SK-N-SH (cell line): ENCODE measurements around the gene PAPPA2. TPM values are rescaled to one million over a fixed set of nuclear protein-coding genes. Genes with fewer than 3 reads are reported as not detected.

Experiments used
- CTCF ChIA-PET: fragments of 300-600, 350-600 bp; formaldehyde crosslinking; extraction: SDS; loops from one replicate; lab custom pipeline; 2021; lab: Yijun Ruan, JAX
- POLR2A ChIA-PET: fragments of 350-600 bp; sonication (Branson Sonifier 250); formaldehyde crosslinking; extraction: SDS; loops from one replicate; lab custom pipeline; 2020; ENCODE audit warnings: antibody characterized with exemption, inconsistent platforms; lab: Yijun Ruan, JAX
- DNase-seq: peaks from one replicate; pipeline ENCODE4 v3.0.0; 2012
- H2AFZ ChIP-seq: fragments of 200-600 bp; sonication (generic); 2 replicates; pipeline ENCODE4 v1.8.1; 2016; ENCODE audit warnings: antibody characterized with exemption, mild to moderate bottlenecking, low read depth
- H3F3A ChIP-seq: fragments of 200-600 bp; sonication (generic); replicated peaks from 2 replicates; pipeline ENCODE3; 2016; ENCODE audit warnings: antibody characterized with exemption, mild to moderate bottlenecking; ENCODE audit not compliant: insufficient read depth
- H3K27ac ChIP-seq, 2 experiments: fragments of 200-500 bp in 1 of 2; fragments of 200-600 bp in 1 of 2; sonication (Bioruptor generic) in 1 of 2; sonication (generic), shearing (Covaris generic) in 1 of 2; 2 replicates each; pipeline versions ENCODE4 v1.5.1 to v1.6.1; 2014 to 2016; ENCODE audit warnings: low read depth in 2 of 2, inconsistent platforms in 1 of 2, low read length in 1 of 2, mild to moderate bottlenecking in 1 of 2, mixed read lengths in 1 of 2
- H3K27me3 ChIP-seq: fragments of 200-600 bp; sonication (generic), shearing (Covaris generic); 2 replicates; pipeline ENCODE4 v1.6.1; 2016; ENCODE audit warnings: mixed run types; ENCODE audit not compliant: insufficient read depth
- H3K36me3 ChIP-seq, 2 experiments: fragments of 200-500 bp in 1 of 2; fragments of 200-600 bp in 1 of 2; sonication (Bioruptor generic) in 1 of 2; sonication (generic) in 1 of 2; replicated peaks in 1 of 2; 2 replicates each; pipeline versions ENCODE3 to v1.5.1; 2014 to 2016; ENCODE audit warnings: low read length in 1 of 2, mild to moderate bottlenecking in 1 of 2; ENCODE audit not compliant: insufficient read depth in 2 of 2, control insufficient read depth in 1 of 2
- H3K4me1 ChIP-seq, 2 experiments: fragments of 200-500 bp in 1 of 2; fragments of 200-600 bp in 1 of 2; sonication (Bioruptor generic) in 1 of 2; sonication (generic), shearing (Covaris generic) in 1 of 2; 2 replicates each; pipeline versions ENCODE4 v1.5.1 to v1.6.1; 2014 to 2016; ENCODE audit warnings: low read depth in 1 of 2, low read length in 1 of 2, mixed run types in 1 of 2; ENCODE audit not compliant: insufficient read depth in 2 of 2, control insufficient read depth in 1 of 2
- H3K4me2 ChIP-seq: fragments of 200-600 bp; sonication (generic), shearing (Covaris generic); 2 replicates; pipeline ENCODE4 v1.6.1; 2017; ENCODE audit warnings: mixed run types
- H3K4me3 ChIP-seq, 2 experiments: fragments of 200-500 bp in 1 of 2; fragments of 200-600 bp in 1 of 2; sonication (Bioruptor generic) in 1 of 2; sonication (generic), shearing (Covaris generic) in 1 of 2; 2 replicates each; pipeline versions ENCODE4 v1.5.1 to v1.8.1; 2014 to 2016; ENCODE audit warnings: low read depth in 2 of 2, inconsistent platforms in 1 of 2, low read length in 1 of 2, mild to moderate bottlenecking in 1 of 2, mixed read lengths in 1 of 2, moderate library complexity in 1 of 2
- H3K79me2 ChIP-seq: fragments of 200-600 bp; sonication (generic); 2 replicates; pipeline ENCODE4 v1.8.1; 2017; ENCODE audit warnings: mild to moderate bottlenecking; ENCODE audit not compliant: insufficient read depth
- H3K9ac ChIP-seq: fragments of 200-600 bp; sonication (generic); 2 replicates; pipeline ENCODE4 v1.6.1; 2017; ENCODE audit warnings: mixed run types
- H3K9me2 ChIP-seq: fragments of 200-600 bp; sonication (generic); 2 replicates; pipeline ENCODE4 v1.6.1; 2017; ENCODE audit warnings: mixed run types
- H3K9me3 ChIP-seq: fragments of 200-600 bp; sonication (generic); 2 replicates; pipeline ENCODE4 v1.6.1; 2017; ENCODE audit warnings: mixed run types, mild to moderate bottlenecking, moderate library complexity
- H4K20me1 ChIP-seq: fragments of 200-600 bp; sonication (generic); 2 replicates; pipeline ENCODE4 v1.6.1; 2017; ENCODE audit warnings: mild to moderate bottlenecking, mixed run types; ENCODE audit not compliant: insufficient read depth
- EZH2phosphoT487 ChIP-seq: fragments of 200-600 bp; sonication (generic); IDR thresholded peaks from 2 replicates; pipeline ENCODE4 v1.6.1; 2017; ENCODE audit warnings: low read depth, mixed run types, mild to moderate bottlenecking, antibody characterized with exemption, moderate library complexity, borderline replicate concordance
- FOXM1 ChIP-seq: IDR thresholded peaks from 2 replicates; pipeline ENCODE4 v1.4.0; 2012; ENCODE audit warnings: low read depth, mild to moderate bottlenecking
- GABPA ChIP-seq: IDR thresholded peaks from 2 replicates; pipeline ENCODE4 v1.4.0; 2012; ENCODE audit warnings: low read depth, mild to moderate bottlenecking
- MXI1 ChIP-seq: IDR thresholded peaks from 2 replicates; pipeline ENCODE4 v1.6.1; 2012; ENCODE audit warnings: mild to moderate bottlenecking, low read depth, low read length, improper control_type of control experiment
- NFIC ChIP-seq: IDR thresholded peaks from 2 replicates; pipeline ENCODE4 v1.4.0; 2012; ENCODE audit warnings: borderline replicate concordance
- RFX5 ChIP-seq: IDR thresholded peaks from 2 replicates; pipeline ENCODE4 v1.6.1; 2012; ENCODE audit warnings: mild to moderate bottlenecking, improper control_type of control experiment, low read length
- RXRA ChIP-seq: IDR thresholded peaks from 2 replicates; pipeline ENCODE4 v1.4.0; 2012; ENCODE audit warnings: low read depth, mild to moderate bottlenecking, borderline replicate concordance
- SIN3A ChIP-seq: IDR thresholded peaks from 2 replicates; pipeline ENCODE4 v1.6.1; 2012; ENCODE audit warnings: low read depth, mild to moderate bottlenecking, low read length, moderate library complexity, borderline replicate concordance
- SMC3 ChIP-seq: IDR thresholded peaks from 2 replicates; pipeline ENCODE4 v1.6.1; 2012; ENCODE audit warnings: low read depth, low read length, improper control_type of control experiment
- TAF1 ChIP-seq: IDR thresholded peaks from 2 replicates; pipeline ENCODE4 v1.6.1; 2012; ENCODE audit warnings: low read depth, mild to moderate bottlenecking, low read length, moderate library complexity, borderline replicate concordance
- TEAD4 ChIP-seq: IDR thresholded peaks from 2 replicates; pipeline ENCODE4 v1.4.0; 2012; ENCODE audit warnings: mild to moderate bottlenecking, borderline replicate concordance; ENCODE audit not compliant: insufficient read depth
- WGBS: methylation state at CpG from one replicate; pipeline ENCODE4 v1.1.6; 2017; ENCODE audit warnings: low lambda C conversion rate; 5-methylcytosine and 5-hydroxymethylcytosine counted together
- polyA plus RNA-seq, 3 experiments: library from polyadenylated mRNA; depleted of rRNA; stranded (reverse); fragments of >200 nt; gene quantifications; 2 replicates each; pipeline ENCODE4 v1.2.3, GENCODE V29; 2012
- TF ChIP-seq, protein P1 (sequence below): IDR thresholded peaks from 2 replicates; pipeline ENCODE4; 2012
- TF ChIP-seq, protein P2 (sequence below): fragments of 200-600 bp; sonication (generic); IDR thresholded peaks from 2 replicates; pipeline ENCODE4 v1.6.1; 2017; ENCODE audit warnings: antibody characterized with exemption, mild to moderate bottlenecking, moderate library complexity
- TF ChIP-seq, protein P3 (sequence below): fragments of 150-350 bp; IDR thresholded peaks from 2 replicates; pipeline ENCODE4 v1.6.1; 2017; ENCODE audit warnings: antibody characterized with exemption, low read length, low read depth, borderline replicate concordance
- TF ChIP-seq, protein P4 (sequence below): IDR thresholded peaks from 2 replicates; pipeline ENCODE4 v1.4.0; 2012; ENCODE audit warnings: low read depth, borderline replicate concordance
- TF ChIP-seq, protein P5 (sequence below): IDR thresholded peaks from 2 replicates; pipeline ENCODE4 v1.4.0; 2012; ENCODE audit warnings: low read depth

The PAPPA2 gene
- polyA plus RNA-seq, 1 of the 3 experiments (the other 2 are of a cell fraction) = 0.02 TPM

DNA sequence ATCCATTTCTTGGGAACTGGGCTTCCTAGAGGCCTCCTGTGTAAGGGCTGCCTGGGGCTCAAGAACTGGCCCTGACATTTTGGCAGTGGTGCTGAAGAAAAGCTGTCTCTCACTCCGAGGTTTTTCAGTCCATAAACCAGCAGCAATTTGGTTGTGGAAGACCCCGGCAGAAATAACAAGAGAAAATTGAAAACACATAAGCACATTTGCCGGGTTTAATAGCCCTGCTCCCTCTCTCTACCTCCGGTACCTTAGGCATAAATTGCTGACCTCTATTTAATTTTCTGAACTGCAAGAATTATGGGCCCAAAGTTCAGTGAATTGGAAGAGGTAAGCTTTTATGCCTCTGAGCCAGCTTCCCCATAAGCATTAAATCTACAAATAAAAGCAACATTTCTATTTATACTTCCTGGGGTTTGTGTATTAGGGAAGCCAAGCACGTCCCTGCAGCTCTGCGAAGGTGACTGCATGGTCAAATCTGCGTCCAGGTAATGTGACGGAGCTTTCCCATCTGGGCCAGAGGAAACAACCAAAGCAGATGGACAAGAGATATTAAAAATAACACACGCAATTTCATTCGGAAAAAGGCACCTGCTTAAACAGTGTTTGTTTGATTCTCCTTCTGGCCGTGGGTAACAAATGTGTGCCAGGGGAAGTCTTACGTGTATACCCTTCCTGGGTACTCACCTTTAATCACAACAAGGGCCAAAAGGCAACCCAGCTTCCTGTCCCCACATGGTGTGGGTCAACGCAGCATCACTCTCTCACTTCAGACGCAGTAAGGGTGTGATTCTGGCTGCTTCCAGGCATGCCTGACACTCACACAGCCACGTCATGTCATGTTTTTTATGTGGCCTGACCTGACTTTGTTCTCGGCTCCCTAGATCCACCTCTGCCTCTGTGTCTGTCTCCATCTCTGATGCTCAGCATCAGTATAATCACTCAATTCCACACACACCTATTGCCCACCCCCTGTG, 69.2 kb downstream of the PAPPA2 start:
- no peak for DNase-seq
- CTCF ChIA-PET = interaction anchor here (1.0 to 3.6 kb wide), 3 partner anchors 12 to 91 kb away, joined by 3 to 14 read pairs (median 3); no protein-coding TSS in a partner anchor
- H3K27ac ChIP-seq = no peak overlapping the region
- H4K20me1 ChIP-seq = no peaks in the 10 kb centered on the region
- H3K79me2 ChIP-seq = no peaks in the 10 kb centered on the region
- no peak overlapping the region for H2AFZ ChIP-seq
- no peak for TF ChIP-seq SIN3A
- TF ChIP-seq, protein P1, sequence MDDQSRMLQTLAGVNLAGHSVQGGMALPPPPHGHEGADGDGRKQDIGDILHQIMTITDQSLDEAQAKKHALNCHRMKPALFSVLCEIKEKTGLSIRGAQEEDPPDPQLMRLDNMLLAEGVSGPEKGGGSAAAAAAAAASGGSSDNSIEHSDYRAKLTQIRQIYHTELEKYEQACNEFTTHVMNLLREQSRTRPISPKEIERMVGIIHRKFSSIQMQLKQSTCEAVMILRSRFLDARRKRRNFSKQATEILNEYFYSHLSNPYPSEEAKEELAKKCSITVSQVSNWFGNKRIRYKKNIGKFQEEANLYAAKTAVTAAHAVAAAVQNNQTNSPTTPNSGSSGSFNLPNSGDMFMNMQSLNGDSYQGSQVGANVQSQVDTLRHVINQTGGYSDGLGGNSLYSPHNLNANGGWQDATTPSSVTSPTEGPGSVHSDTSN = no peak
- TF ChIP-seq RFX5 = no peak
- no peak for TF ChIP-seq GABPA
- TF ChIP-seq NFIC = no peak
- TF ChIP-seq, protein P2, sequence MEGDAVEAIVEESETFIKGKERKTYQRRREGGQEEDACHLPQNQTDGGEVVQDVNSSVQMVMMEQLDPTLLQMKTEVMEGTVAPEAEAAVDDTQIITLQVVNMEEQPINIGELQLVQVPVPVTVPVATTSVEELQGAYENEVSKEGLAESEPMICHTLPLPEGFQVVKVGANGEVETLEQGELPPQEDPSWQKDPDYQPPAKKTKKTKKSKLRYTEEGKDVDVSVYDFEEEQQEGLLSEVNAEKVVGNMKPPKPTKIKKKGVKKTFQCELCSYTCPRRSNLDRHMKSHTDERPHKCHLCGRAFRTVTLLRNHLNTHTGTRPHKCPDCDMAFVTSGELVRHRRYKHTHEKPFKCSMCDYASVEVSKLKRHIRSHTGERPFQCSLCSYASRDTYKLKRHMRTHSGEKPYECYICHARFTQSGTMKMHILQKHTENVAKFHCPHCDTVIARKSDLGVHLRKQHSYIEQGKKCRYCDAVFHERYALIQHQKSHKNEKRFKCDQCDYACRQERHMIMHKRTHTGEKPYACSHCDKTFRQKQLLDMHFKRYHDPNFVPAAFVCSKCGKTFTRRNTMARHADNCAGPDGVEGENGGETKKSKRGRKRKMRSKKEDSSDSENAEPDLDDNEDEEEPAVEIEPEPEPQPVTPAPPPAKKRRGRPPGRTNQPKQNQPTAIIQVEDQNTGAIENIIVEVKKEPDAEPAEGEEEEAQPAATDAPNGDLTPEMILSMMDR = no peak
- TF ChIP-seq, protein P3, sequence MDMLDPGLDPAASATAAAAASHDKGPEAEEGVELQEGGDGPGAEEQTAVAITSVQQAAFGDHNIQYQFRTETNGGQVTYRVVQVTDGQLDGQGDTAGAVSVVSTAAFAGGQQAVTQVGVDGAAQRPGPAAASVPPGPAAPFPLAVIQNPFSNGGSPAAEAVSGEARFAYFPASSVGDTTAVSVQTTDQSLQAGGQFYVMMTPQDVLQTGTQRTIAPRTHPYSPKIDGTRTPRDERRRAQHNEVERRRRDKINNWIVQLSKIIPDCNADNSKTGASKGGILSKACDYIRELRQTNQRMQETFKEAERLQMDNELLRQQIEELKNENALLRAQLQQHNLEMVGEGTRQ = no peak
- TF ChIP-seq, protein P4, sequence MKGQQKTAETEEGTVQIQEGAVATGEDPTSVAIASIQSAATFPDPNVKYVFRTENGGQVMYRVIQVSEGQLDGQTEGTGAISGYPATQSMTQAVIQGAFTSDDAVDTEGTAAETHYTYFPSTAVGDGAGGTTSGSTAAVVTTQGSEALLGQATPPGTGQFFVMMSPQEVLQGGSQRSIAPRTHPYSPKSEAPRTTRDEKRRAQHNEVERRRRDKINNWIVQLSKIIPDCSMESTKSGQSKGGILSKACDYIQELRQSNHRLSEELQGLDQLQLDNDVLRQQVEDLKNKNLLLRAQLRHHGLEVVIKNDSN = no peak
- TF ChIP-seq TEAD4 = no peak
- TF ChIP-seq TAF1 = no peak
- no peak for TF ChIP-seq EZH2phosphoT487
- TF ChIP-seq MXI1 = no peak
- TF ChIP-seq FOXM1 = no peak
- no peak for TF ChIP-seq RXRA
- no peak for TF ChIP-seq SMC3
- TF ChIP-seq, protein P5, sequence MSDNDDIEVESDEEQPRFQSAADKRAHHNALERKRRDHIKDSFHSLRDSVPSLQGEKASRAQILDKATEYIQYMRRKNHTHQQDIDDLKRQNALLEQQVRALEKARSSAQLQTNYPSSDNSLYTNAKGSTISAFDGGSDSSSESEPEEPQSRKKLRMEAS = no peak
- H3K9ac ChIP-seq = no peak overlapping the region
- 37% methylated on average over 16 of the region's 16 CpGs for WGBS
- H3F3A ChIP-seq = no peaks in the 10 kb centered on the region
- no peaks in the 10 kb centered on the region for H3K9me2 ChIP-seq
- no peak overlapping the region for H3K4me3 ChIP-seq
- no peaks in the 10 kb centered on the region for H3K27me3 ChIP-seq
- no peaks in the 10 kb centered on the region for H3K36me3 ChIP-seq
- H3K9me3 ChIP-seq = no peaks in the 10 kb centered on the region
- POLR2A ChIA-PET = no interaction called here
- no peak overlapping the region for H3K4me2 ChIP-seq
- H3K4me1 ChIP-seq = no peaks in the 10 kb centered on the region
